Cardiac muscle cell (in vitro differentiated cells and primary cell): Measurements from ENCODE around the gene FBXO36. TPM values are rescaled to one million over a fixed set of nuclear protein-coding genes. Genes with fewer than 3 reads are reported as not detected.

Experiments used
- DNase-seq, 2 donors: peaks; one replicate each; pipeline versions ENCODE4 v3.0.0 to v3.0.0-alpha.2; 2010 to 2017; ENCODE audit warnings: low read depth in 1 of 2, low spot score in 1 of 2
- H3K27ac ChIP-seq: fragments of 200-600 bp; sonication (generic); 2 replicates; pipeline ENCODE4 v1.5.1; 2016
- H3K27me3 ChIP-seq: fragments of 200-600 bp; sonication (generic); 2 replicates; pipeline ENCODE4 v1.6.0; 2016; ENCODE audit warnings: control low read depth
- H3K36me3 ChIP-seq: fragments of 200-600 bp; sonication (generic); 2 replicates; pipeline ENCODE4 v1.5.1; 2016; ENCODE audit warnings: control low read depth
- H3K4me1 ChIP-seq: fragments of 200-600 bp; sonication (generic); 2 replicates; pipeline ENCODE4 v1.8.1; 2017; ENCODE audit warnings: low read depth, mild to moderate bottlenecking, mixed run types
- H3K4me3 ChIP-seq: fragments of 200-600 bp; sonication (generic); 2 replicates; pipeline ENCODE4 v1.5.1; 2016; ENCODE audit warnings: mild to moderate bottlenecking
- H3K9me3 ChIP-seq: fragments of 200-600 bp; sonication (generic); 2 replicates; pipeline ENCODE4 v1.5.1; 2017; ENCODE audit warnings: low read depth, mild to moderate bottlenecking, control low read depth
- polyA plus RNA-seq: library from polyadenylated mRNA; unstranded; fragments of >200 nt; fragmentation: Nextera tagmentation; extraction: Ambion mirVana; gene quantifications from 2 replicates; pipeline ENCODE4 v1.2.1, GENCODE V29; 2016
- total RNA-seq: library from RNA; depleted of rRNA; stranded (reverse); fragments of >200 nt; gene quantifications from 2 replicates; pipeline ENCODE4 v1.2.3, GENCODE V29; 2016
- TF ChIP-seq, protein P1 (sequence below): IDR thresholded peaks from 2 replicates; pipeline ENCODE4 v1.5.1; 2012; ENCODE audit warnings: low read depth, mild to moderate bottlenecking, low read length

Gene FBXO36
- total and polyA plus RNA-seq, 2 experiments from 2014 or later, result 4.8 to 5.7 TPM

DNA sequence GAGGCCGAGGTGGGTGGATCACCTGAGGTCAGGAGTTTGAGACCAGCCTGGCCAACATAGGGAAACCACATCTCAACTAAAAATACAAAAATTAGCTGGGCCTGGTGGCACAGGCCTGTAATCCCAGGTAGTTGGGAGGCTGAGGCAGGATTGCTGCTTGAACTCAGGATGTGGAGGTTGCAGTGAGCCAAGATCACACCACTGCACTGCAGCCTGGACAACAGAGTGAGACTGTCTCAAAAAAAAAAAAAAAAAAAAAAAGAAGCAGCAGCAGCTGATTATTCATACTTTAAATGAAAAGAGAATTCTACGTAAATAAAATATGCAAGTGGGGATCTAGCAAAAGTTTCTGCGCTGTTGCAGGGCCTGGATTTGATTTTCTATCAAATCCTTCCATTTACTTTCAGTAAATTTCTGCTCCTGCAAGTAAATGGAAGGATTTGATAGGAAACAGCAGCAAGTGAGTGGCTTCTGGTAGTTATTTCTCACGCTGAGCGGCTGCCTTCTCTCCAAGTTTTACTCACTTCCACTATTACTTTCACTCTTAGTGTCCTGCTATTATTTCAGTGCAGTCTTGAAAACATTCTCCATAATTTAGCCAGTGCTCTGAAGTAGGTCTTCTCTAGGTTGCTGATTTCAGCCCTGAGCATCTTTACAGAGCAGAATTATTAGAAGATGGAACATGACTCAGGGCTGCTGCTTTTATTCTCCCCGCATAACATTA, 78.0 kb downstream of the FBXO36 start:
- no peak overlapping the region for H3K4me3 ChIP-seq
- no peaks in the 10 kb centered on the region for H3K27me3 ChIP-seq
- H3K36me3 ChIP-seq, result no peaks in the 10 kb centered on the region
- no peaks in the 10 kb centered on the region for H3K4me1 ChIP-seq
- TF ChIP-seq, protein P1, sequence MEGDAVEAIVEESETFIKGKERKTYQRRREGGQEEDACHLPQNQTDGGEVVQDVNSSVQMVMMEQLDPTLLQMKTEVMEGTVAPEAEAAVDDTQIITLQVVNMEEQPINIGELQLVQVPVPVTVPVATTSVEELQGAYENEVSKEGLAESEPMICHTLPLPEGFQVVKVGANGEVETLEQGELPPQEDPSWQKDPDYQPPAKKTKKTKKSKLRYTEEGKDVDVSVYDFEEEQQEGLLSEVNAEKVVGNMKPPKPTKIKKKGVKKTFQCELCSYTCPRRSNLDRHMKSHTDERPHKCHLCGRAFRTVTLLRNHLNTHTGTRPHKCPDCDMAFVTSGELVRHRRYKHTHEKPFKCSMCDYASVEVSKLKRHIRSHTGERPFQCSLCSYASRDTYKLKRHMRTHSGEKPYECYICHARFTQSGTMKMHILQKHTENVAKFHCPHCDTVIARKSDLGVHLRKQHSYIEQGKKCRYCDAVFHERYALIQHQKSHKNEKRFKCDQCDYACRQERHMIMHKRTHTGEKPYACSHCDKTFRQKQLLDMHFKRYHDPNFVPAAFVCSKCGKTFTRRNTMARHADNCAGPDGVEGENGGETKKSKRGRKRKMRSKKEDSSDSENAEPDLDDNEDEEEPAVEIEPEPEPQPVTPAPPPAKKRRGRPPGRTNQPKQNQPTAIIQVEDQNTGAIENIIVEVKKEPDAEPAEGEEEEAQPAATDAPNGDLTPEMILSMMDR, result no peak
- no peak overlapping the region for H3K27ac ChIP-seq
- H3K9me3 ChIP-seq, result no peaks in the 10 kb centered on the region
- DNase-seq, result no peak

- no peaks in the 10 kb centered on the region for H3K36me3 ChIP-seq
- no peaks in the 10 kb centered on the region for H3K9me3 ChIP-seq
- DNase-seq, result peak; percentile 83 to 87
- H3K27me3 ChIP-seq, result no peaks in the 10 kb centered on the region
- H3K4me1 ChIP-seq, result peaks cover 14% of the 10 kb centered on the region
- no peak overlapping the region for H3K27ac ChIP-seq
- TF ChIP-seq, protein P1, result peak; percentile 78
- no peak overlapping the region for H3K4me3 ChIP-seq
Measured at GRCh38 chr2:230007931-230008707, 85.8 kb downstream of the FBXO36 start.

DNA sequence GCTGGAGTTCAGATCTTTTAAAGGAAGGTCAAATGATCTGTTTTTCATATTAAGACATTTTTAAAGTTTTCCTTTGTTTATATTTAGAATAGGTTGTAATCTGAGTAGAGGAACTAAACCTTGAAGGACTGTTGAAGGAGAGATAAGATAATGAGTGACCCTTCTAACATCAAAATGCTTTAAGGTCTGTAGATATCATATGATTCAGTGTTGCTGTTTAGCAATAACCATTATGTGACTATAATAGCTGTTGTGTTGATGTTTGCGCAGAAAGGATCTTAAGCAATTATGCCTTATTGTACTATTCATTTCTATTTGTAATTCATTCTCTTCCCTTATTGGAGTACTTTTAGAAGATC, 86.4 kb downstream of the FBXO36 start:
- Histone ChIP-seq H3K27me3 (no peaks in the 10 kb centered on the region), H3K4me3 (no peak overlapping the region), H3K9me3 (no peaks in the 10 kb centered on the region), H3K36me3 (no peaks in the 10 kb centered on the region), H3K4me1 (peaks cover 14% of the 10 kb centered on the region), H3K27ac (no peak overlapping the region)
- peak in 1 of 2 donors; percentile 13 for DNase-seq
- TF ChIP-seq, protein P1, result no peak

GRCh38 chr2:230010501-230010900, 88.2 kb downstream of the FBXO36 start:
- no peaks in the 10 kb centered on the region for H3K9me3 ChIP-seq
- H3K4me3 ChIP-seq, result no peak overlapping the region
- H3K4me1 ChIP-seq, result peaks cover 14% of the 10 kb centered on the region
- no peaks in the 10 kb centered on the region for H3K36me3 ChIP-seq
- TF ChIP-seq, protein P1, result no peak
- no peaks in the 10 kb centered on the region for H3K27me3 ChIP-seq
- H3K27ac ChIP-seq, result no peak overlapping the region
- DNase-seq, result no peak

DNA sequence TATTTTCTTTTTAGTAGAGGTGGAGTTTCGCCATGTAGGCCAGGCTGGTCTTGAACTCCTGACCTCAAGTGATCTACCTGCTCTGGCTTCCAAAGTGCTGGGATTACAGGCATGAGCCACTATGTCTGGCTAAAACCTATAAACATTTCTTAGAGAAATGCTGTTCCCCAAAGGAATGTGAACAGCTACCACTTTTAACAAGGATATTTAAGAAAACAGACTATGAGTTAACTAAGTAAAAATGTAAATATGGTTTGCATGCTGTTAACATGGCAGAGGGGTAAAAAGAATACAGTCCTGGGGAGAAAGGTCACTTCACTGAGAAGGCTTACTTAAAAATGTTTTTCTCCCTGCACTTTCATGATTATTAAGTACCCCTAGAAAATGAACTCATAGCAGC, 89.3 kb downstream of the FBXO36 start:
- Histone ChIP-seq H3K9me3 (no peaks in the 10 kb centered on the region), H3K27me3 (no peaks in the 10 kb centered on the region), H3K4me3 (no peak overlapping the region), H3K4me1 (peaks cover 14% of the 10 kb centered on the region), H3K36me3 (no peaks in the 10 kb centered on the region), H3K27ac (no peak overlapping the region)
- TF ChIP-seq, protein P1, result no peak
- no peak for DNase-seq
